HG02870 (cell line): ENCODE results near the gene ARHGAP26.

Experiments used
- ATAC-seq: cut with Tn5 transposase; IDR thresholded peaks from one replicate; pipeline ENCODE4 v1.9.1; 2021; ENCODE audit warnings: mild to moderate bottlenecking, moderate library complexity; ENCODE audit not compliant: unreplicated experiment

Gene ARHGAP26

DNA sequence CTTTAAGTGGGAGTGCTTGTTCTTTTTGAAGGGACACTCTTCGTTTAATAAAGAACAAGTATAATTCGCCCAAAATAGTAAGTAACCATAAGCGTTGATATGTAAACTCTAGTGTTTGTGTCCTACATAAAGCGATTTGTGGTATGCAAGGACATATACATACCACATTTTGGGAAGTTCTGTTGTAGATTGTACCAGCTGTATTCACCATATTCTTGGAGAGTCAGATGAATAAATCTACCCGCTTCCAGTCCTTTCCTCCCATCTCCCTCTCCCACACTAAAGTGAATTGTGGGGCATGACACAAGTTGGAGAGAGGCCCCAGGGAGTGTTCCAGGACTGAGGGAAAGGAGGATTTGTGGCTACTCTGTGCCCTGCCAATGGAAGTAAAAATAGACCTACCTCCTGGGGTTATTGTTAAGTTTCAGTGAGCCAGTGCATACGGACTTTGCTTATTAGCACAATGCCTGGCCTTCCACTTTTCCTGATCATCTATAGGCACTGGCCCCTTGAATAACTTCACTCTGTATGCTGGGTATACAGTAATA, 40.6 kb downstream of the ARHGAP26 start:
- ATAC-seq, result no peak

DNA sequence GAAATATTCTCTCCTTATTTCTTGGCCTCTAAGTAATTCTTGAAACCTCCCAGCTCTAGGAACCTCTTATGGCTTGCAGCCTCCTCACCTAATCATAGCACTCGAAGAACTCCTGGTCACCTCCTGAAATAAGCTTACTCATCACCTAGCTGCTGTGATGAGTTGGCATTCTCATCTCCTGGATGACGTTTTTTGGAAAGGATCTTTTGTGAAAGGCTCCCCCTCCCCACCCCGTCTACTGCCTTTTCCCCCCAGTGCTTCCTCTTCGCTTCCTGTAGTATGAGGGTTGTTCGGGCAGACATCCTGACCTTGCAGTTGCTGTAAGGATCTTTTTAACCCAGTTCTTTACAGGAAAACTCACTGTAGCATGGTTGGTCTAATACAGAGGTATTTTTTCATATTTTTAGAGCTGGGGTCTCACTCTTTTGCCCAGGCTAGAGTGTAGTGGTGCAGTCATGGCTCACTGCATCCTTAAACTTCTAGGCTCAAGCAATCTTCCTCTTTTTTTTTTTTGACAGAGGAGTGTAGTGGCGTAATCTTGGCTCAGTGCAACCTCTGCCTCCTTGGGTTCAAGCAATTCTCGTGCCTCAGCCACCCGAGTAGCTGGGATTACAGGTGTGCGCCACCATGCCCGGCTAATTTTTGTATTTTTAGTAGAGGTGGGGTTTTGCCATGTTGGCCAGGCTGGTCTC, 41.8 kb downstream of the ARHGAP26 start:
- ATAC-seq, result no peak

DNA sequence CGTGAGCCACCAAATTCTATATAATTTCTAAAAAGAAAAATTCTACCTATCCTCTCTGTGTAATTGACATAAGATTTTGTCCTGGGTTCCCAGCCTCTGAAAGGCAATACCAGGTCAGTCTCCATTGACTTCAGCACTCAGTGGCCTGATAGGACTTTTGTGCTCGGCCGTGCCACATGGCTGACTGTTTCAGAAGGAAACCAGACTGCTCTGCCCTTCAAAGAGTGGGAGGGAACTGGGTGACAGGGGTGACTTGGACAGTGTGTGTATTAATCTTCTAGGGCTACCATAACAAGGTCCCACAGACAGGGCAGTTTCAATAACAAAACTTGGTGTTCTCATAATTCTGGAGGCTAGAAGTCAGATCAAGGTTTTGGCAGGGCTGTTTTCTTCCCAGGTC, 43.0 kb downstream of the ARHGAP26 start:
- ATAC-seq, result no peak

DNA sequence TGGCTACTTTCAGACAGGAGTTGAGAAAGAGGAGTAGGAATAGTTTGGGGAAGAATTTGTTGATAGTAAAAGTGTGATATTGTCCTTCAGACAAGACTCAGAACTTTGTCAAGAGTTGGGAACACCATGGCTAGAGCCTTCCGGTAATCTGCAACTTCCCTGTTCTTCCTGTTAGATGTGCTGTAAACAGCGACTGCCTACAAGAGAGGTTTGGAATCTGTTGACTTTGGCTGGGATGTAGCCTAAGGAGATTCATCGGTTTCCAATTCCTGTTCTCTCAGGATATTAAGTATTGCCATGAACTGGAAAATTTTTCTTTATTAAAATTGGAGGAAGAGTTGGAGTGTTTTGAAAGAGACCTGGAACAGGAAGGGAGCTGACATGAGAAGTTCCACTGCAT, 43.9 kb downstream of the ARHGAP26 start:
- ATAC-seq, result no peak

DNA sequence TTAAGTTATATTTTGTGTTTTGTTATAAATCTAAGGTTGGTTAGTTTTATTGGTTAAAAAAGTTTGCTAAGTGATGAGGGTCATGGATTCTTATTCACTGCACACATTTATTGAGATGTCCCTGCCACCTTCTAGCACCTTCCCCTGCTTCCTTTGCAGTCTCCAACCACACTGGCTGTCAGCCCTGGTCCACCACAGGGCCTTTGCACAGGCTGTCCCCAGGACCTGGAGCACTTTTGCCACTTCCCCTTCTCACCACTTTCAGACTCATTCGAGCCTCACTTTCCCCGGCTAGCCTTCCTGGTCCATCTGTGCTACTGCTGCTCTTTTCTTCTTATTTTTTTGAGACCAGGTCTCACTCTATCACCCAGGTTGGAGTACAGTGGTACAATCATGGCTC, 45.3 kb downstream of the ARHGAP26 start:
- ATAC-seq, result no peak

DNA sequence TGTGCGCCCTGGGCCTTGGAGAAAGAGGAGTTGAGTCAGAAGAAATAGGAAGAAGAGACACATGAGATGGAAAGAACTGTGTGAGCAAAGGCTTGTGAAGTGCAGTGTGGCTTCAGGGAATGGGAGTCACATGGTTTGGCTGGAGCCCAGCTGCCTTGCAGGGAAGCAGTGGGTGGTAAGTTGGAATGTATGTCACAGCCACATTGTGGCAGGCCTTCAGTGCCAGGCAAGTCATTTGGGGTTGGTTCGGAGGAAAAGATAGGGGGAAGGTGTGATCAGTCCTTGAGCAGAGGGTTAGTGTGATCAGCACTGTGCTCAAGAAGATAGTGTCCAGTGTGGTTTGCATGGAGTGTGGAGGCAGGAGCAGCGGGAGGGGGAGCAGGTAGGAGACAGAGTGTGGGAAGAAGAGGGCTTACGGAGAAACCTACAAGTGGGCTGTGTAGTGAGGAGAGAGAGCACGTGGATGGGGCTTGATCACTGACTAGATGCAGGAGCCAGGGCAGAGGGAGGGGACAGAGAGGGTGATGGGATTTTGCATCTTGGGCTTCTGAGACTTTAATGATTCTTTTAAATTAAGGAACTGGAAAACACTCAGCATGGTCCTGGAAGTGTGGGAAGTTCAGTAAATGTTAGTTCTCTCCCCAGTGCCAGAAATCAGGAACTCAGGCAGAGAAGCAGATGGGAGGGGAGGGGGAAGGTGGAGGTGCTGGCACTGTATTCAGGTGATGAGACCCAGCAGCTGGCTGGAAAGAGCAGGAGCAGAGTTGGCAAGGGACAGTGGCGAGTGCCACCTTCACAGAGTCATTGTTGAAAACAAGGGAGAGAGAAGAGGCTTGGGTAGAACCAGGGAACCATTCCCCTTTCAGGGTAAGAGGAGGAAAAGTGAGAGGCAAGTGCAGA, 46.6 kb downstream of the ARHGAP26 start:
- no peak for ATAC-seq

DNA sequence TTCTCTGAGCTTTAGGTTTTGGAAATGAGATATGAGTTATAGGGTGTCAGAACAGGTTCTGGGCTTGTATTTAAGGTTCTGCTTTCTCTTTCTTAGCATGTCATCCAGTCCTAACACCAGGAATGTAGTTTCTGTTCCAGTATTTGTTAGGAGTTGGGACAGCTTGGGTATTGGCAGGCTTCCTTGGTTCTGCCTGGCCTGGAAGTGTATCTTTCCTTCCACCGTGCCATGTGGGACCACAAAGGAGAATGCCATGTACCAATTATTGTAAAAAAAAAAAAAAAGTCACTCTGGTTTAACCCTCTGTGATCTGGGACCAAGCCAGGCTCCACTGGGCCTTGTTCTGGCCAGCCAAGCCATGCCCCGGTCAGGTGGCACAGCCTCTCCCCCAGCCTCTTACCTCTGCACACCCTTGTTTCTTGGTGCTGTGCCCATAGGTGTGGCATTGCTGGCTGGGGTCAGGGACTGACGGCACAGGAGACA, 47.8 kb downstream of the ARHGAP26 start:
- no peak for ATAC-seq

DNA sequence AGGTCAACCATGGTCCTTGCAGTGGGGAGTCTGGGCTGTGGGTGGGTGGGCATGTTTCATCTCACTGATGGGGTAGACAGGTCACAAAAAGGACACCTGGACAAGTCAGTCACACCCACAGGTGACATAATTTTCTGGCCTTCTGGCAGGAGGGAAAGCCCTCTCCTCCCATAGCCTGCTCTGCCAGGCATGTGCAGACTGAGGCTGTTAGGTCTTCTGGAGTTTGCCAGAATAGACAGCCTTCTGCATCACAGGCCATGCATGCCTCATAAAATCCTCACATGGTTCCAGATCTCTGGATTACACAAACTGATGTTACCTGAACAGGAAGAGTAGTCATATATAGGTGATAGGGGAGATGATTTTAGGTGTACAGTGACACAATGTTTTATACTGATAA, 49.1 kb downstream of the ARHGAP26 start:
- no peak for ATAC-seq

DNA sequence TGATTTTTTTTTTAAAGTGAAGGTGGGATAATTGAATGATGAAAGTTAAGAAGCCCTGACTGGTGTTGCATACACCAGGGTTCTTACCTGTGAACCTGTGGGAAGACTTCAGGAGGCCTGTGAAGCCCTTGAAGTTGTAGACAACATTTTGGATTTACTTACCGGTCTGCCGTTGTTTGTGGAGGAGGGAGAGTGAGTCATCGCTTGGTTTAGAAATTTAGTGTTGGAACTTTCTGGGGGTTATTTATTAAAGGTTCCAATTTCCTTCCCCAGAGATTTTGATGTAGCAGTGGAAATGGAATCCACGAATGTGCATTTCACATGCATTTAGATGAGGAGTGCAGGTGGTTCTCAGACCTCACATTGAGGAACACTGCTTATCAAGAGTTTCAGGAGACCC, 49.6 kb downstream of the ARHGAP26 start:
- no peak for ATAC-seq

DNA sequence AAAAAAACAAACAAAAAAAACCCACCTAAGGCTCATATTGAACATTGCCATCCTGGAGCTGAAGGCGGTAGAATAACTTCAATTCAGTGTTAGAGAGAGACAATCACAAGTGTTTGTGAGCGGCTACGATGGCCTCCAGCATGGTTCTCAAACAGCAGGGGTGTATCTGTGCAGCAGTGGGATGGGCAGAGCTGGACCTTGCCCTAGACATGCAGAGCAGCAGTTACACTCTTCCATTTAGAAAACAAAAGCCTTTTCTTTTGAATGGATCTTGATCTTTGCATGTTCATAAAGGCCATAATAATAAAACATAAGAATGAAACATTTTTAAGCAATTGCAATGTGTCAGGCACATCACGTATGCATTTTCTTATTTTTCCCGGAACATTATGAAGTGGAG, 50.3 kb downstream of the ARHGAP26 start:
- no peak for ATAC-seq

DNA sequence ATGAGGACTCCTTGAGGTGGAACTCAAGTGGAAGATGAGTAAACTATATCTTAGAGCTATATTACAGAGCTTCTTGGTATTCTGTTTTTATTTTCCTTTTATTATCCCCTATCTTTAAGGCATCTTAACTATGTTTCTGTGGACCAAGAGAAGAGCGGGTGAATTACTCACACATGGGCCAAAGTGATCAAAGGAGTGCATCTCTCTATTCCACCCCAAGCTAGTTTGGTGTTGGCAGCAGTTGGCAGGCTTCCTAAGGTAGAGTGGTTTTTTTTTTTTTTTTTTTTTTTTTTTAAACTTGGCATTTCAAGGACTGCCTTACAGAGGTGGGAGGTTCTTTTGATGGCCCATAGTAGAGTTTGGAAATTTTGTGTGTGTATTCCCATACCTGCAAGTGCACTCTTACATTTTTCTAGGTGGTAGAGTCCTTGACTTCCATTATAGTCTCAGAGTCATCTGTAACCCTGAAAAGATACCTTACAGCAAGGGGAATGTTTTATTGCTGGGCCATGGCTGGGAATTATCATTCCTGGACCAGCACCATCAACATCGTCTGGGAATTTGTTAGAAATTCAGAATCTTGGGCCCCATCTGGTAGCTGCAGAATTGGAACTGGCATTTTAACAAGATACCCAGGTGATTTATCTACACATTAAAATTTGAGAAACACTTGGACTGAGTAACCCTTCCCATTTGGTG, 51.0 kb downstream of the ARHGAP26 start:
- no peak for ATAC-seq

DNA sequence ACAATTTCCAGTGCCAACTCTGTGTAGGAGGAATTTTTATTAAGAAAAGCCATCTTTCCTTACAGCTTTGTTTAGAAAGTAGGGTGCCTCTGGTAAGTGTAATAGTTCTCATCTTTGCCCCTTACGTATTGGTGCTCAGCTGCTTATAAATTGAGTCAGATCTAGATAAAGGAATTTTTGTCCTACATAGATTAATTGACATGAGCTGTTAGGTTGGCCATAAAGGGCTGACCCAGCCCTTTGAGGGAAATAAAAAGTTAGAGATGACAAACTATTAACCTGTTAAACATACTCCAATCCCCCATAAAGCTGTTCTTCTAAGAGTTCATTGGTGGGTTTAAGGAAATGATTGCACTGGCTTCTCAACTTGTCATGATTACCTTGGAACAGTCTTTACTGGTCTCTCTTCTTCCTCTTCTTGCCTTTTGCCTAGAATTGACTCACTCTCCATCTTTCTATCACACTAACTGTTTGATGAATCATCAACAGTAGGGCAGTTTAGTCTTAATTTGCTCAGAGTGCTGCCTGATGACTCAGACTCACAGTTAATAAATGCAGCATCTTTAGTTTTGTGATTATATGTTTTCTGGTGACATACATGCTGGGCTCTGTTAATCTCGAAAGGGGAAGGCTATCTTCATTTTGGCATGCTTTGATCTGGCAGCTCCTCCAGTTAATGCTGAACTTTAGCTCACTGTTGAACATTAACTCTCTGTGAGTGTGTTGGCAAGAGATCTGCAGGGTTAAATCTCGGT, 51.7 kb downstream of the ARHGAP26 start:
- peak; percentile 54 for ATAC-seq

DNA sequence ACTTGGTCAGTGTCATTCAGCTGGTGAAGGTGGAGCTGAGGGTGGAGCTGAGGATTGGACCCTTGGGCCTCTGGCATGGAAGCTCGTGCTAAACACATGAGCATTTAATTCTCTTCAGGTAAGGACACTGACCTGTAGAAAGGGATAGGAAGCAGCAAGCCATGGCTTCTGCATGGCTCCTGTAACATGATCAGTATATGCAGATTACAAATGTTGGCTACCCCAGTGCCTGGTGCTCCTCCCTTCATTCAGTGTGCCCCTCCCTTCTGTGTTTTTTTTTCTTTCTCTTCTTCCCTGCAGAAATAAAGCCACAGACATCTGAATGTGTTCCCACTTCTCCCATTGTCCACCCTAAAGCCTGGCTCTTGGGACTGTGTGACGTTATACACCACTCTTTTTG, 52.9 kb downstream of the ARHGAP26 start:
- ATAC-seq, result no peak

DNA sequence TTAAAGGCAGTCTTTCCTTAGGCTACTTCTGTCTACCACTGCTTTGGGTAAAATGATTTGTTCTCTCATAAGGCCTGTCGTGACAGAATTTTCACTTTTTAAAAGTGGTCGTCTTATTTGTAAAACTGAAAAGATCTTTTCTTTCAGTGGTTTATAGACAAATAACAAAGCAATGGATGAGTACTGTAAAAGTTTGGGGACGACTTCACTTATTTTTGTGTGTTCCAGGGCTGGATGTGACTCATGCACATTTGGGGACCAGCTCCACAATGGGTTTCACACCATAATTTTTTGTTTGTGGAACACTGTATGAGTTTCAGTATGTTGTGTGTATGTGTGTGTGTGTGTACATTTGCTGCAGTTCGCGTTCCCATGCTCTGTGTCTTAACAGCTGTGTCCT, 53.6 kb downstream of the ARHGAP26 start:
- no peak for ATAC-seq

DNA sequence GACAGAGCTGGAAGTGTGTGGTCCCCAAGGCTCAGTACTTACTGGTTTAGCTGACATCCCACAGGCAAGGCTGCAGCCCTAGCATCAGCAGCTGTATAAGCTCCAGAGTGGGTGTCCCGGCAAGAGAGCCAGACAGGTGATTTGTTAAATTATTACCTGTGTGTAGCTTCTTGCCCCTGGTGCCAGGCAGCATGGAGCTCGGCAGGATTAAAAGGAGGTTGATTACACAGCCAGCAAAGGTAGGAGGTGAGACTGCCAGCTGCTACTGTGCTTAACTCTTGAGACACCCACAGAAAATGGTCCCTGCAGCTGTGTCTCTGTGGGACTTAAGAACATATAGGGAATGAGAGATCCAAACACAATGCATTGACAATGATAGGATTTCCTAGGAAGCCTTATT, 54.2 kb downstream of the ARHGAP26 start:
- ATAC-seq, result no peak

DNA sequence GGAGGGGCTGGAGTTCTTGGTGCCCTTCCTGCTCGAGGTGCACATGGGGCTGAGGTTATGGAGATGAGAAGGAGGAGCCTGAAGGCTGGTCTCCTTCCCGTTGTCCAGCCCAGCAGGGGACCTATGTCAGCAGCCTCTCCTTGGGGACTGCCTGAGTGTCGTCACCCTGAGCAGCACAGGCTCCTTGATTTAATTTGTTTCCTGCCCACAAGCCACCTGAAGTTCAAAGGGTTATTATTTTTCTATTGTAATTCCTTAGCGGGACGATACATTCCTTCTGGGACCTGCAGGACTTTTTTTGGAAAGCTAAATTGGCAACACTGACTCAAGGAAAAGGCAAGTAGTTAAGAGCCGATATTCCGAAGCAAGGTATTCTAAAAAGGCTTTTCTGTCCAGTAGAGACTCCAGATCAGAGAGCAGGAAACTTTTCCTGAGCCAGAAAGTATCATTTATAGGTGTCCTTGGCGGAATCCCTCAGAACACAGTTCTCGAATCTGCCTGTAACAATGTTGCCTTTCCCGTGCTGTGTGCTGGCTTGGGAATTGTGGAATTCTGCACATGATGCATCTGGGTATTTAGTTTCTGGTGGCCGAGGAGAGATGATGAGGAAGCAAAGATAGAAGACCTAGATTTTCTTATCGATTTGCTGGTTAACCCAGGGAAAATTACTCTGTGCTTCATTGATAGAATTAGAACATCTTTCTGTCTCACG, 55.4 kb downstream of the ARHGAP26 start:
- no peak for ATAC-seq

DNA sequence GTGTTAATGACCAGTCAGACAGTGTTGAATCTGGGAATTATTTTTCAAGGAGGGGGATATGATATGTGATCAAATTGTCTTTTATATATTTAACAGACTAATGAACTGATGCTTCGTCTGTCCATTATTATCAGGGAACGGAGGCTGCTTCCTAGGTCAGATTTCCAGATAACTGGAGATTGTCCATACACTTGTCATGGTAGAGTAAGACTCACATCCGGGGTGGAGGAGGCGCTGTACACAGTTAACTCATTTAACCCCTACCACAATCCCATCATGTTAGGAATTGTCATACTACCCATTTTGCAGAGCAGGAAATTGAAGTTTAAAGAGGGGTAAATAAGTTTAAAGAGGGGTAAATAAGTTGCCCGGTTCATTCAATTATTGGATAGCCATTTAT, 55.9 kb downstream of the ARHGAP26 start:
- no peak for ATAC-seq

DNA sequence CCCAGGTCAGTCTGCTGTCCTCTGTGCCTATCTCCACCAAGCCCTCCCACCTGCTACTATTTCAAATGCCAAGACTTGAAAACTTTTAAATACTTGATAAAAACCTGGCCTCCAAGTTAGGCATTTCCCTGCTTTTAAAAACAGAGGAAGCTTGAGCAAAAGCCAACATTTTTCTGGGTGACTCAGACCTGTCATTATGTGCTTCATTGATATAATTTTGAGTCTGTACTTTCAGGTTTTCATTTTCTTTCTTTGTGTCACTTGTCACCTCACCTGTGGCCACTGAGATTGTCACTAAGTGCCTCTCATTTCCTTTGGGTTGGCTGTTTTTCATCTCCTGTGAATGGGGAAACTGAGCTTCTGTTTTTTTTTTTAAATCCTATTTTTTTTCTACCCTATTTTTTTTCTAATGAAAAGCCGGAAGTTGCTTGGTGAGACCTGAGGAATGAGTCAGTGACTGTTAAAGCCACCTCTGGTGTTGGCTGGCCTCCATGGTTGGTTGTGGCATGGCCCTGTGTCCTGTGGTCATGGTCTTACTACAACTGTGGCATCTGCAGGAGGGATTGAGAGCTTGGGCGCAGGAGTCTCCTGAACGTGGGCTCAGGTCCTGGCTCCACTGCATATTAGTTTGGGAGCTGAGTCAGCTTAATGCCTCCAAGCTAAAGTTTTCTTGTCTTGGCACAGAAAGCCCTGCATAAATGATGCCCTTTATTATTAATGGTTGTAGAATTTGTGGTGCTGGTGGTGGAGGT, 56.7 kb downstream of the ARHGAP26 start:
- ATAC-seq, result no peak

DNA sequence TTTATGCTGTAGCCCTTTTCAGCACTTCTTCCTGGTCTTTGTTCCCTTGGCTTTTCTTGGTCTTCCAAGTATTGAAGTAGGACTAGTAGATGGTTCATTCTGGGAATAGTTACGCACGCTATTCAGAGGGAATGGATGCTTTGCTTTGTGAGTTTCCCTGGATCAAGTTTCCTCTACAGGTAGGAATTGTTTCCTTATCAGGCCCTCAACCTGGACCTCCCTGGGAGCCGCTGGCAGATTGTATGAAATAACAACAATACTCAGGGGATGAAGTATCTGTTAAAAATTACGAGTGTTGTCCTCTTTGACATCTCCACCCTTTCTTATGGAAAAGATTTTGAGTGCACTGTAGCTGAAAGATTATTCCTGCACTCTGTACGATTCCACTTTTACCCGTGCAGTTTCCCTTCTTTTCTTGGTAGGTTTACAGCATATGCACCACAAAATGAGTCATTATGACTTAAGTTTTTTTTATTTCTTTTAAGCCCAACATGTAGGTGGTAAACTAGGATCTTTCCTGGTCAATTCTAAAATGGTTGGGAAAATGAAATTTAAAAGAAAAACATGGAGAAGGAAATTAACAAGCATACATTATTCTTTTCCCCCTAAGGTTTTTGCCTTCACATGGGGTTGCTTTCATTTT, 57.9 kb downstream of the ARHGAP26 start:
- no peak for ATAC-seq
